Cardiac septum (tissue), 1 donor: Measurements from ENCODE around the gene ADH5. TPM values are rescaled to one million over a fixed set of nuclear protein-coding genes. Genes with fewer than 3 reads are reported as not detected.
"Not testable (repeated sequence)": the region's sequence is repeated elsewhere in the genome, so short reads cannot be mapped to it uniquely, and the experiment has no call there.

Source experiments
- DNase-seq: peaks from one replicate; pipeline ENCODE4 v3.0.0-alpha.2; 2020; ENCODE audit warnings: low spot score
- intact Hi-C: fragments of 100-400 bp; cut with DNase I; formaldehyde crosslinking; loops from one replicate; pipeline ENCODE4 v1.14.0; 2022
- total RNA-seq: library from RNA; stranded (reverse); fragmentation: NEBNext Ultra II Directional; extraction: Animal tissue kit (Norgen Biotek cat#: 25700); gene quantifications from one replicate; pipeline ENCODE4 v1.2.1, GENCODE V29; 2021
- donor health status: DM: no; HTN: no; CAD: no.

Gene ADH5
- total RNA-seq, 1 donor from 2014 or later = 132 TPM

GRCh38 chr4:99090481-99091215 is 2.1 kb upstream of the ADH5 start:
- intact Hi-C loops = no loop called here
- DNase-seq = no peak

GRCh38 chr4:99088023-99088449 is 552 bp downstream of the ADH5 start:
- intact Hi-C loops = loop anchor here (2.0 kb wide), 2 partner anchors 29 to 93 kb away; partner anchors contain the start of gene METAP1
- no peak for DNase-seq

DNA sequence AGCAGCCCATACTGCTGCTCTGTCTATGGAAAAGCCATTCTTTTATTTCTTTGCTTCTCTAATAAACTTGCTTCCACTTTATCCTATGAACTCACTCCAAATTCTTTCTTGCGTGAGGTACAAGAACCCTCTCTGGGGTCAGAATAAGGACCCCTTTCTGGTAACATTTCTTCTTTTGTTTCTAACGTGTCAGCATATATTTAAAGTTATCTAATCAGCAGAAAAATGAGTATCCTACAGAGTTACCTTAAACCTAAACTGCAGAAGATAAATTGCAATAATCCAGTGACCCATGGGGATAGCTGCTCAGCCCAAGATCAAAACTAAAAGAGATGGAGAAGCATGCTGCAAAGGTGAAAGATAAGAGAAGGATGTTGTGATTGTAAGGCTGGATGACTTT is 4.0 kb downstream of the ADH5 start:
- no peak for DNase-seq
- intact Hi-C loops = no loop called here

- intact Hi-C loops = no loop called here
- DNase-seq = no peak
Measured at GRCh38 chr4:99082192-99082591, 6.4 kb downstream of the ADH5 start.

GRCh38 chr4:99080869-99081268 is 7.7 kb downstream of the ADH5 start:
- intact Hi-C loops, DNase-seq: not testable (repeated sequence)

GRCh38 chr4:99079625-99080295 is 8.8 kb downstream of the ADH5 start:
- intact Hi-C loops = no loop called here
- no peak for DNase-seq

GRCh38 chr4:99078931-99079624 is 9.5 kb downstream of the ADH5 start:
- intact Hi-C loops = no loop called here
- DNase-seq = no peak

GRCh38 chr4:99078336-99078735 is 10.3 kb downstream of the ADH5 start:
- intact Hi-C loops = no loop called here
- no peak for DNase-seq

GRCh38 chr4:99077177-99077576 is 11.4 kb downstream of the ADH5 start:
- intact Hi-C loops = no loop called here
- DNase-seq = no peak

- intact Hi-C loops = no loop called here
- no peak for DNase-seq
Measured at GRCh38 chr4:99076292-99076976, 12.2 kb downstream of the ADH5 start.

GRCh38 chr4:99074816-99075215 is 13.8 kb downstream of the ADH5 start:
- intact Hi-C loops = no loop called here

DNA sequence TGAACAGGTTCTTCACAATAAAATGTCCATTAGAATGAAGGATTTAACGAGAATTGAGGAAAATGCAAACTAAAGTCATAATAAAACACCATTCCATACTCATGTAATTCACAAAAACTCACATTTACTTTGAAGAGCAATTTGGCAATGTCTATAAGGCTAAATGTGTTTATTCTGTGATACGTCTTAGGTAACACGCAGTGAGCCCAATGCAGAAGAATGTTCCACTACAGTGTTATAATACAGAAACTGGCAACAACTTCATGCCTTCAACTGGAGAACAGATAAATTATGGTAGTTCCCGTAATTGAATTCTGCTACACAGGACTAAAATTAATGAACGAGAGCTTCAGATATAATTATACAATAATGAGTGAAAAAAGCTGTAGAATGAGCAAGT is 17.4 kb downstream of the ADH5 start:
- intact Hi-C loops = no loop called here
- DNase-seq = no peak

More at GRCh38 chr4:99074816-99075215, 13.8 kb downstream of the ADH5 start:
- DNase-seq = no peak

- no peak for DNase-seq
Measured at GRCh38 chr4:99067617-99068016, 21.0 kb downstream of the ADH5 start.

DNA sequence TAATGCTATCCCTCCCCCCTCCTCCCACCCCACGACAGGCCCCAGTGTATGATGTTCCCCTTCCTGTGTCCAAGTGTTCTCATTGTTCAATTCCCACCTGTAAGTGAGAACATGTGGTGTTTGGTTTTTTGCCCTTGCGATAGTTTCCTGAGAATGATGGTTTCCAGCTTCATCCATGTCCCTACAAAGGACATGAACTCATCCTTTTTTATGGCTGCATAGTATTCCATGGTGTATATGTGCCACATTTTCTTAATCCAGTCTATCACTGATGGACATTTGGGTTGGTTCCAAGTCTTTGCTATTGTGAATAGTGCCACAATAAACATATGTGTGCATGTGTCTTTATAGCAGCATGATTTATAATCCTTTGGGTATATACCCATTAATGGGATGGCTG is 23.1 kb downstream of the ADH5 start:
- DNase-seq, intact Hi-C loops: not testable (repeated sequence)

More at GRCh38 chr4:99067617-99068016, 21.0 kb downstream of the ADH5 start:
- intact Hi-C loops = no loop called here

DNA sequence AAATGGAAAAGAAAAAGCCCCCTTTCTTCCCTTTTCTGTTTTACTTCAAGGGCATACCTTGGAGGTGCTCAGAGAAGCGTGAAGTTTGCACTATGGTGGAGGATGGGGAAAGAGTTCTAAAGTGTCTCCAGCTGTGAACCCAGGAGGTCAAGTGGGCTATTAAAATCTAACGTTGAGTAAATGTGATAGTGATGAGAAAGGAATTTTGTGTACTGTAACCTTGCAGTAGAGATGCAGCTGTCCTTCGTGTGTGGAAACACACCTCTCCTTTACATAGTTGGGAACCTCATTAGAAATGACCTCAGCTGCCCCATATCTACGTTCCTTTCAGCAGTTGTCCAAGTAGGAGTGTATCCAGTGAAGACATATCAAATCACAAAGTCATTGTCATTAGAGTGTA is 26.5 kb downstream of the ADH5 start:
- intact Hi-C loops = no loop called here
- no peak for DNase-seq

DNA sequence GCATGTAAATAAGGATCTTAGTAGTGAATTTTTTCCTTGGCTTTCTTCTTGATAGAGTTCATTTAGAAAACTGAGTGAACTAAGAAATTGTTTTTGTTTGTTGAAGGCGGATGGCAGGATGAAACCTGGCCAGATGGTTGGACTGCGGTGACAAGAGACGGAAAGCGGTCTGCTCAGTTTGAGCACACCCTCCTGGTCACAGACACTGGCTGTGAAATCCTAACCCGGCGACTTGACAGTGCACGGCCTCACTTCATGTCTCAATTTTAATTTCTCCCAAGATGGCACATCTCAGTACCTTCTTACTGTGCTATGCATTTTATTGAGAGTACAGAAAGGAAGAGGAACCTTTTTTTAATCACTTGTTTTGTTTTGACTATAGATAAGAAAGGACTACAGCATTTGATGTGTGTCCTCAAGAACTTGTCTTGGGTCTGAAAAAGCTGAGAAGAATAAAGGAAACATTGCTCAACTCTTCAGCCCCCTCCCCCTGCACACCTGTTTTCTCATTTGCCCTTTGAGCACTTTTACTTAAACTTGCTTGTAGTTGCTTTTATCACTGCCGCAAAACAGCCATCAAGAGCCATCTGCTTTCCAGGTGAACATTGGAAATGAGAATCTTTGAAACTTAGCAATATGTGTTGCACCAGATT is 27.4 kb downstream of the ADH5 start:
- no peak for DNase-seq
- intact Hi-C loops = no loop called here

- no peak for DNase-seq
- intact Hi-C loops = loop anchor here (2.0 to 10.0 kb wide), 4 partner anchors 29 to 592 kb away; partner anchors contain the start of genes ADH5 and EIF4E
Measured at GRCh38 chr4:99059550-99059949, 29.0 kb downstream of the ADH5 start.

GRCh38 chr4:99058228-99058627 is 30.4 kb downstream of the ADH5 start:
- intact Hi-C loops = loop anchor here (2.0 to 10.0 kb wide), 4 partner anchors 31 to 591 kb away; partner anchors contain the start of genes ADH5 and EIF4E
- no peak for DNase-seq

DNA sequence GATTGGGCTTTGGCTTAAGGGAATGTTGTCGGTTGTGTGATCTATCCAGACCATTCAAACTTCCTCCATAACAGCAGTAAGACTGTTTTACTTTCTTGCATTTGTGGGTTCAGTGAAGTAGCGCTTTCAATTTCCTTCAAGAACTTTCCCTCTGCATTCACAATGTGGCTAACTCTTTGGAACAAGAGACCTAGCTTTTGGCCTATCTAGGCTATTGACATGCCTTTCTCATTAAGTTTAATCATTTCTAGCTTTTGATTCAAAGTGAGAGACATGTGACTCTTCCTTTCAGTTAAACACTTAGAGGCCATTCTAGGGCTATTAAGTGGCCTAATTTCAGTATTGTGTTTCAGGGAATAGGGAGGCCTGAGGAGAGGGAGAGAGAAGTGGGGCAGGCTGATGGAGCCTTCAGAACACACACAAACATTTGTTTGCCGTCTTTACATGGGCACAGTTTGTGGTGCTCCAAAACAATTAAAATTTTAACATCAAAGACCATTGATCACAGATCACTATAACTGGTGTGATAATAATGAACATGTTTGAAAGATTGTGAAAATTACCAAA is 34.1 kb downstream of the ADH5 start:
- intact Hi-C loops = loop anchor here (5.0 to 10.0 kb wide), 2 partner anchors 112 to 220 kb away; no protein-coding TSS in a partner anchor
- no peak for DNase-seq
